GM21526 (cell line): ENCODE results near the gene ANKRD33.

Experiments
- ATAC-seq: cut with Tn5 transposase; IDR thresholded peaks from one replicate; pipeline ENCODE4 v1.9.1; 2021; ENCODE audit warnings: moderate library complexity; ENCODE audit not compliant: unreplicated experiment, low FRiP score

ANKRD33 gene

DNA sequence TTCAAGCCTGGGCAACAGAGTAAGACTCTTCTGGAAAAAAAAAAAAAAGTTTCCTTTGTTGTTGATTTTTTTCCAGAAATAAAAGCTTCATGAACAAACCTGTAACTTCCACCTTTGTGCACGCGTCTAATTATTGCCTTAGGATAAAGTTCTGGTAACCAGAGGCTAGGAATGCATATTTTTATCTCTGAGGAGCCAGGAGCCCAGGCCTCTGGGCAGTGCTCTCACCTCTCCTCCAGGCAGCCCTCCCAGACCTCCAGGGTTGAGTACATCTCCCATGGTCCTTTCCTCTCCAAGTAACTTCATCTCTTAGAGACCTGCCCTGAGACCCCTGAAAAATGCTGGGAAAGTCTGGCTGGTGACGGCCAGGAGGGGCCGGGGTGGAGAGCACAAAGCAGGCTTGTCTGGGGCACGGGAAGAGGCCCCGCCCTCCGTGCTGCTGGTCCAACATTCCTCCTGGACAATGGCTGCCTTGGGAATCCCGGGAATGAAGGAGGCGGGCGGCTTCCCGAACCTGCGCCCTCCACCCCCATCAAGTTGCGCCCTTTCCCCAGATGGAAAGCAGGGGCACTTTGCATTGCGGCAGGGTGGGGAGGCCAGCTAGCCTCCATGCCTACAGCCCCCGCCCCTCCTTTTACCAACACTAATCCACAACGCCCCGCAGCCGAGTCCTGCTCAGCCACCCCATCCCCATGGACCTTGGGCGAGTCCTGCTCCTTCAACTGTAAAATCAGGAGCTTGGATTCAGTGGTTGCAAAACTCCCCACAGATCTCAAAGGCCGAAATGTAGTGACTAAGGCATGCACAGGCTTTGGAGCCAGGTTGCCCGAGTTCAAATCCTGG, 32.1 kb upstream of the ANKRD33 start:
- no peak for ATAC-seq

DNA sequence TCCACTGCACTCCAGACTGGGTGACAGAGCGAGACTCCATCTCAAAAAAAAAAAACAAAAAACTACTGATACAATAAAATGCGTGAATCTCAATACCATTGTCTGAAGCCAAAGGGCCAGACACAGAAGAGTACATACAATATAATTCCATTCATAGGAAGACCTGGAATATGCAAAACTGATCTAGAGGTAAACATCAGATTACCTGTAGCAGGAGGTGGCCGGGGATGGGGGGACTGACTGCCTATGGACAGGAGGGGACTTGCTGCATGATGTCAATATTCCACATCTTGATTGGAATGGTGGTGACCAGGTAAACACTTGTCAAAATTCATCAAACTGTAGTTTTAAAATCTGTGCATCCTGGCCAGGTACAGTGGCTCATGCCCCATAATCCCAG, 26.9 kb upstream of the ANKRD33 start:
- ATAC-seq: no peak

DNA sequence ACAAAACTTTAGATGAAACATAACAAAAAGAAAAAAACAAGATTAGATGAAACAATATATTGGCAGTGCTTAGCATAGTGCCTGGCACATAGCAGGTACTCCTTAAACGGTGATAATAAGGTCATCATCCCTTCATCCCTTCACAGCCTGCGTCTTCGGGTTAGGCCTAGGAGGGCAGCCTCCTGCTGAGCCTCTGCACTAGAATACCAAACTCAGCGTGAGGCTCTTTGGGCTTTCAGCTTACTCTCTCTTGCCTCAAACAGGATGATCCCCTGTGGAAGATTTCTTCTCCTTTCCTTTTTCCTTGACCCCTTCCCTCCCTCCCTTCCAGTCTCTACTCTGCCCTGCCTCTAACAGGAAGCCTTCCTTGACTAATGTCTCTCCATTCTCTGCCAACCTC, 25.0 kb upstream of the ANKRD33 start:
- no peak for ATAC-seq

DNA sequence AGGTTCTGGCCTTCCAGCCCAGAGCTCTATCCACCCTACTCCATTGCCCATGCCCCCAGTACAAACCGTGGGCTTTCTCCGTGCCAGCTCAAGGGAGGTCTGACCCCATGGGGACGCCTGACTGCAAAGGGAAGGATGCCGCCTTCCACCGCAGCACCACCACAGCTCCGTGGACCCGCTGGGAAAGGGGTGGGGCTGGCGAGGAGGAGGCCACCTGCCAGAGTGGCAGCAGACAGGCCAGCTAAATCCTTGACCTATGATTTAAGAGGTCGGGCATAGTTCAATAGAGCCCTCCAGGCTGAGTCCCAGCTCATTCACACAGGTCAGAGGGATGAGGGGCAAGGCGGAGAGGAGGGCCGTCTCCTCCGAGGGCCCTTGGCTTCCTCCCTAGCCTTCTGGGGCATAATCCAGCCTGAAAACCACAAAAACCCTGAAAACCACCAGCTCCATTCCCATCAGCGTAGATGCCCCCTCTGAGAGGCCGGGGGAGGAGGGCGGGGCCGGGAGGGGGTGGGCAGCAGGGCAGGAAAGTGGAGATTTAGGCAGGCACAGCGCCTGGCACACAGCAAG, 24.5 kb upstream of the ANKRD33 start:
- ATAC-seq: no peak

DNA sequence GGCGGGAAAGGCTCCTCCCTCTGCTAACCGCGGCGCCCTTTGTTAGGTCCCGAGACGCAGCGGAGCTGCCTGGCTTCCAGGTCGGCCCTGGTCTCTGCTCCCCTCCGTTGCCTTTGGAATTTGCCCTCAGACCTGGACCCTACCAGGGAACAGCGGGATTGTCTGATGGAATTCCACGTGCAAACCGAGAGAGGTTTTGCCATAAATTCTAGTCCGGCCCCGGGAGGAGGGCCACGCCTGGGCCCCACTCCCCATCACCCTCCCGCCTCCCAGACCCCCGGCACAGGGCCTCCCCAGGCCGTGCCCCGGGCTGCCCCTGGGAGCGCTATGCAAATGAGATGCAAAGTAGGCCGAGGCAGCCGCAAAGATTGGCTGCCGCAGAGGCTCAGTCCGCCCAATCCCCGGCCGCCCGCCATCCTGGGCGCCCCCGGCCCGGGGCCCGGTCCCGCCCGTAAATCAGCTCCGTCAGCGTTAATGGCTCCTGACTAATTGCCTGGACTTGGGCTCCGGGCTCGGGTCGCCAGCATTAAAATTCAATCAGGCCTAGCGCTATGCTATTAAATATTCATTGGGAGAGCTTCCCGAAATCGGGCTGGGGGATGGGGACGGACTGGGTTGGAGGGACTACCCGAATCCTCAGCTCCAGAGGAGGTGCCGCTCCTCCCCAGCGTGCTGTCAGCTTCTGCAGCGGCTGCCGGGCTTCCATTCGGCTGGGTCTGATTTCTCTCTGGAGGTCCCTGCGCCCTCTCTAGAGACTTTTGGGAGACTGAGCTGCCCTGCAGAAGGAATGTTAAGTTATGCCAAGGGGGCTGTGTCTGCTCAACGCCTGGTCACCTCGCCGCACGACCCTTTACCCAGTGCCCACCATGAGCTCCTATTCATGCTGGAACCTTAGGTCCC, 23.7 kb upstream of the ANKRD33 start:
- ATAC-seq: no peak

DNA sequence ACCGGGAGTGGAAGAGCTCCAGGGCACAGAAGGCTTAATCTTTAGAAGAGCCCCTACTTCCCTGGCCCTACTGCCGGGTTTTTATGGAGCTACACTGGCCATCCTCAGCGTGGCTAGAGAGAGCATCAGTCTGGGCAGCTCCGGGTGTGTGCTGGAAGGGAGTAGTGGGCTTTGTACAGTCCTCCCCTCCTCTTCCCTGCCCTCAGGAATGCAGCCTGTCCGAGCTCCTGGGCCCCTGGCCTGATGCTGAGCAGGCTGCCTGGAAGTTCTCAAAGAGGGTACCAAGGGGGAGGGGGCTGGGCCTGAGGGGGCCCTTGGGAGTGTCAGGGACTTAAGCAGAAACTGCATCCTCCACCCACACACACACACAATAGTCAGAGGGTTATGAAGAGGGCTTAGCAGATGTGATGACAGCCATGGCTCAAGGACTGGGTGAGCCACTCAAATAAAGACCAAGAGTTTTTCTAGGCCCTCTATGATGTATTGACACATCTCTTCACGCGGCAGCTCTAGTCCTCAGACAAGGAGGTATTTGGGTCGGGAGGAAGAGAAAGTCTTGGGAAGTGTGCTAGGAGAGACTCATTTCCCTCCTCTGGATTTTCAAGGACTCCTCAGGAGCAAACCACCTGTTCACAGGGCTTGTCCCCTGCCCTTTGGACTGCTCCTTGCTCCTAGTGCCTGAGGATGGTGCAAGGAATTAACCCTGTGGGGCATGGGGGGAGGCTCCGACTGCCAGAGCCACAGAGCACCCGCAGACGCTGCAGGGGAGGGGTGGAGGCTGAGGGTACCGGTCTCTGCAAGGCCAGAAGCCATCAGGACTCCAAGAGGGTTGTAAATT, 22.9 kb upstream of the ANKRD33 start:
- ATAC-seq: no peak

DNA sequence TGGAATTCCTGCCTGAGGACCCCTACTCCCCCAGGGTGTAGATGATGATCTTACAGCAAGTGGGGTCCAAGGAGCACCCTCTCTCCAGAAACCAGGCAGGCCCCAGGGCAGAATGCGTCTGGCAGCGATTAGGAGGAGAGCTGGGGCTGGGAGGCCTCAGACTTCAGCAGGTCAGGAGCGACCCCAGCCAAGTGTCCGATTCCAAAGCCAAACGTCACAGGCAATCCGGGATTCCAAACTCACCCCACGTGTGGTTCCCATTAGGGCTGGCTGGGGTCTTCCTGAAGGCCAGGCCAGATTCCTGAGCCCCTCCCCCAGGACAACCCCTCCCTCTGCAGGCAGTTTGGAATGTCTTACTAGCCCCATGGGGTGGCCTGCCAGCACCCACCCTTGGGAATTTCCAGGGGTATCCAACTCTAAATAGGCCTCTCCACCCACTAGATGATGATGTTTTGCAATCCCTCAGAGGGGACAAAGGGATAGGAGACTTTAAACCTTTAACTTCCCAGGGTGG, 22.1 kb upstream of the ANKRD33 start:
- ATAC-seq: no peak

DNA sequence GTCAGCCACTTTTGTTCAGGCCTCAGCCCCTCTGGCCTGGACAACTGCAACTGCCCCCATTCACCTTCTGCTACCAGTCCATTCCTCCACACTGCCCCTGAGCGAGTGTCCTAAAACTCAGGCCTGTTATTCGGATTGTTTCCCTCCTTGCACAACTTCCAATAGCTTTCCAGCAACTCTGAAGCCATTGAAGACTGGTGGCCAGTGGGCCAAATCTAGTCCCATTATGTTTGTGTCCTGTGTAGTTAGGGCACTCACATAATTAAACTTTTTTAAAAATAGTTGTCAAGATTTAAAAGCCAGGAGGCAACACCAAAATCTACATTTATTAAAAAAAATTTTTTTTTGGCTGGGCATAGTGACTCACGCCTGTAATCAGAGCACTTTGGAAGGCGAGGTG, 21.6 kb upstream of the ANKRD33 start:
- no peak for ATAC-seq

DNA sequence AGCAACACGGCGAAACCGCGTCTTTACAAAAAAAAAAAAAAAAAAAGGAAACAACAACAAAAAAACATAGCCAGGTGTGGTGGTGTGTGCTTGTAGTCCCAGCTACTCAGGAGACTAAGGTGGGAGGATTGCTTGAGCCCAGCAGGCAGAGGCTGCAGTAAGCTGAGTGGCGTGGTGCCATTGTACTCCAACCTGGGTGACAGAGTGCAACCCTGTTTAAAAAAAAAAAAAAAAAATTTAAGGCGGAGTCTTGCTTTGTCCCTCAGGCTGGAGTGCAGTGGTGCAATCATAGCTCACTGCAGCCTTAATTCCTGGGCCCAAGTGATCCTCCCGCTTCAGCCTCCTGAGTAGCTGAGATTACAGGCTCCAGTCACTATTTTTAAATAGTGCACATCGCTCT, 21.1 kb upstream of the ANKRD33 start:
- no peak for ATAC-seq

DNA sequence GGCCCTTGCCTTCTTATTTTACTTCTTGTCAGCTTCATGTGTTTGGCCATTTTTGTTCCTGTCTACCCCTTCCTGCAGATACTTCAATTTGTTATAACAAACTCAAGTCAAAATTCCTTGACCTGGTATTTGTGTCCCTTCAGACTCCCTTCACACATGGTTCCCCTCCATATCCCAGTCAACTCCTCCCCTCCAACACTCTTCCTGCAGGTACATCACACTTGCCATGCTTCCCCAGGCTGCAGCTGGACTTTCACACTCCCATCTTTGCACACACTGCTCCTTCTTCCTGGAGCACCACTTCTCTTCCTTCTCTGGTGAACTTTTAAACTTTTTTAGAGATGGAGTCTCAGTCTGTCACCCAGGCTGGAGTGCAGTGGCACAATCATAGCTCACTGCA, 20.5 kb upstream of the ANKRD33 start:
- no peak for ATAC-seq

DNA sequence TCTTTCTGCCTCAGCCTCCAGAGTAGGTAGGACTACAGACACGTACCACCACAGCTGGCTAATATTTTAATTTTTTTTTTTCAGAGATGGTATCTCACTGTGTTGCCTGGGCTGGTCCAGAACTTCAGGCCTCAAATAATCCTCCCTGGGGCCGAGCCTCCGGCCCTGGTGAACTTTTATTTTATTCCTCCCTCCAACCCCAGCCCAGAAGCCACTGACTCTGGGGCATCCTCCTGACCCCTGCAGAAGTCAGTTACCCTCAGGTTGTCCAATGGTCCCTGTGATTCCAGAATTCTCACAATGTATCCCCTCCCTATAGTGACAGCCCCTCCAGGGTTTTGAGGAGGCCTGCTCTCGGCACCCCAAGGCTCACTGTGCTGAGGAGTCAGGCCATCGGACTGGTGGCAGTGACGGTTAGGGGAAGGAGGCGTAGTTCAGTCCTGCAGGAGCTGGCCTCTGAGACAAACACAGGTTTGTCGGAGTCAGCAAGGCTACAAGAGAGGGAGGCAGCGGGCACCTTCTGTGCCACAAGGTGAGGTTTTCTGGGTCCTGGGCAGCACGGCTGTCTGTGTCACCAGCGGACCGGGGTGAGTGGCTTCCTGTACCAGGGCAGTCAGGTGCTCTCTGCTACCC, 20.0 kb upstream of the ANKRD33 start:
- ATAC-seq: no peak

DNA sequence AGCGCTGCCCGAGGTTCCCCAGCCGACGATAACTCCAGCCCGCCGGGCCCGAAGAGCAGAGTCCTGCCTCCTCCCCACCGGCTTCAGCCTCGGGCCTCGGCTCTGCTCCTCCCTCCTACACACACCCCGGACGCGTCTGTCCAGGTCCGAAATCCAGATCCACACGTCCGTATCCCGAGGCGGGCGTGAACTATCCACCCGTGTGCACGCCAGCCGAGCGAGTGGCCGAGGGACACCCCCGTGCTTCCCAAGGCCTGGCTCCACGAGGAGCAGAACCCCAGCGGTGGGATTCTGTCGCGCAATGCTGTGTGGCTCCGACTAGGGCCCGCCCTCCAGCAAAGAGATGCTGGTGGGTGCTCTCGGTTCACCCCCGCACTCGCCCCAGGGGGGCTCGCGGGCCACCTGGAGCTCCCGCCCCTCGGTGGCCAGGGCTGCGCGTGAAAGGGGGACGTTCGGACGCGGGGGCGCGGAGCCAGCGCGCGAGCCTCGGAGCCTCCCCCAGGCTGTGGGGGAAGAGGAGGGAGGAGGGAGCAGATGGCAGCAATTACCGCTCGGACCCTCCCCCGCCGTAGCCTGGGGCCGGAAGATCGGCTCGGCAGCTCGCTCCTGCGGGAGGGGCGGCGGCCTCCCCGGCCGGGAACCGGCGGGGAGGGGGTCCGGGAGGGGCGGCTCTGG, 18.9 kb upstream of the ANKRD33 start:
- no peak for ATAC-seq

DNA sequence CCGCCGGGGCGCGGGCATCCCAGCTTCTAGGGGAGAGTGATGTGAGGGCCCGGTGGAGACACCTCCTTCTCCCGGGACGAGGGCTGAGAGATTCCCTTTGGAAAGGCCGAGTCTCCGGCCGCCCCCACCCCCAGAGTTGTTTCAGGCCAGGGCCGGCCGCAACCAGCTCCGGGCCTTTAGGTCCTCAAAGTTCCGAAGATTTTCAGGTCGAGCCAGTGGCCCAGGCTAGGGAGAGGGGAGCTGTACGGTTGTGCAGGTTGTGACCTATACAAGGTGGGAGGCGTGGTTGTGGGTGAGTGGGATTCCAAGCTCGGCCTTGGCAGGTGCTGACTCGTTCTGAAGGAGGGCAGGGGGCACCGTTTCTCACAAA, 18.4 kb upstream of the ANKRD33 start:
- no peak for ATAC-seq

DNA sequence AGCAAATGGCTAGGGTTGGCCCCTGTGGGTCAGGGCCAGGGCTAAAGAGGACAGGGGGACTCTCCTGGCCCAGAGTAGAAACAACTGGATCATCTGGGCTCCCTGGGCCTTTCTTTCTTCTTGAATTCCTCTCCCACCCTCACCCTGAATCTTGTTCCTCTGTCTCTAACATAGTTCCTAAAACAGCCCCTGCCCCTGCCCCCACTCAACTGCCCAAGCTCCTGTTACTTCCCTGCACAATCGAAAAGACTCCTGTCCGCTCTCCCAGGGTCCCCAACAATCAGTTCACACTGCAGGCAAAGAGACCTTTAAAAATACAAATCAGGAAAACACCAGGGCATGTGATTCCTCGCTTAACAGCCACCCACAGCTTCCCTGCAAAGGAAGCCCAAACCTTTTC, 18.0 kb upstream of the ANKRD33 start:
- no peak for ATAC-seq

DNA sequence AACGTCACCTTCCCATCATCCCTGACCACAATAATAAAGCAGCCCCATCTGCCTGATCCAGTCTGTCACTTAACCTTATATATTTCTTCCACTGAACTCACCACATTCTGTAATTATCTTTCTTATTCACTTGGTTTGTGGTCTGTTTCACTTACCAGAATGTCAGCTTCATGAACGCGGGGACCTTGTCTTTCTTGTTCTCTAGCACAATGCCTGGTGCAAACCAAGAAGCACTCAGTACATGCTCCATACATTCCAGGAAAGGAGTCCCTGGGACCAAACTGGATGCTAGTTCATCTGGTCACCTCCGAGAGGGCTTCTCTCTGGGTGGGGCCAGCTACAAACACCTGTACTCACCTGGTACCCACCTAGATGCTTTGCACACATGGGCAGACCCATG, 17.4 kb upstream of the ANKRD33 start:
- no peak for ATAC-seq

DNA sequence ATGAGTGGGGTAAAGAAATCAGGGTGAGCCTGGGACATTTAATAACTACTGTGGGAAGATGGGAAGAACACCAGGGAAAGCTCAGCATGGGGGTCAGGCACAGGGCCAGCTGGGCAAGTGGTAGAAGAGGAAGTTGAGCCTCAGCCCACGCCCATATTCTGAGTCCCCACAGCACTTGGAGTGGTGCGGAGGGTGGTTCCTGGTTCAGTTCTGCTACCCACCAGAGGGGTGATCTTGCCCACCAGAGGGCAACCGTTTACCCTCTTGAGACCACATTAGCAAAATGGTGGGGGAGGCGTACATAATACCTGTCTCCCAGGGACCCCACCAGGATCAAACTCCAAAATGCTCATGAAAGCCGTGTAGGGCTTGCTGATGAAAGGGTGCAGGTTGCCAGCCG, 16.8 kb upstream of the ANKRD33 start:
- ATAC-seq: no peak

DNA sequence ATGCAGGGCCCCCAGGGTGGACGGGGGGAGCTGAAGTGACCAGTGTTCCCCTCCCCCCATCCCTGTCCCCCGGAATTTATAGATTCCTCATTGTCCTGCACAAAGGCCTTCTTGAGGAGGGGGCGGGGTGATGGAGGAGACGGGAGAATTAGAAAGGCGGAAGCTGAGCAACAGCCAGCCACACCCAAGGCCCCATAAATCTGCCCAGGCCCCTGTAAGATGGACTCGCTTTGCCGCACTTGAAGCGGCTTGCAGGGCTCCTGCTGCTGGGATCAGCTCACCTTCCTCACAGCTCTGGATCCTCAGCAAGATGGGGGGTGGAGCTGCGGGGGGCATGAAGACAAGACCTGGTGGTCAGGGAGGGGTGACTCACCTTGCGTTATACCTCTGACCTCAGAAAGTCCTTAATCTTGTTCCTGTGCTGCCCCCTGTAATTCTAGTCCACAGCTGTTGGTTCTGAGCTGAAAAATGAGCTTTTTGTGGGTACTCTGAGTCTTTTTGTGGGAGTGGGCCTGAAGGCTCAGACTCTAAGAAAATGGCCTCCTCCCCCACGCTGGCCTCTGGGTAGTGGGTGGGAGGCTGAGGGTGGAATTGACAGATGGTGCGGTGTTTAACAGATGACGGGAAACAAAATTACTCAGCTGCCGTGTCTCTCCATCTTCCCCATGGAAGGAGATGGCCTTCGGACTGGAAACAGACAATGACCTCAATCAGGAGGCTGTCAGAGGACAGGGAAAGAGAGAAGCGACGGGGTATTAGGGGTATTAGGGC, 15.8 kb upstream of the ANKRD33 start:
- ATAC-seq: no peak

DNA sequence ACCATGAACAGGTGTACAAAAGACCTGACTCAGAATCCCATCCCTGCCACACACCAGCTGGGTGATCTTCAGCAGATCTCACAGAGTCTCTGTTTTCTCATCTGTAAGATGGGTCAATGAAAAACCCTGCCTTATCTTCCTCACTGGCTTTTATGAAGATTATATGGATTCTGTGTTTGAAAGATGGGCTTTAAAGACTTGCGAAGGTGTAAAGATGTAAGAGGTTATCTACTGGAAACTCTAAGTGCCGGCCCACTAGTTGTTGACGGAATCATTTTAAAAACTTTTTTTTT, 15.3 kb upstream of the ANKRD33 start:
- ATAC-seq: no peak
